NCI-H1694 (cell line): ENCODE measurements around the gene POU5F1.
A peak's percentile ranks its signal among the peaks of the same experiment; 100 is the strongest.

Experiments
- DNase-seq: peaks from one replicate; lab custom pipeline; 2025; lab: John Stamatoyannopoulos, UW

Gene POU5F1

GRCh38 chr6:31140643-31141042 is 29.8 kb downstream of the POU5F1 start:
- DNase-seq: no peak

- DNase-seq: no peak
Measured at GRCh38 chr6:31139599-31139998, 30.9 kb downstream of the POU5F1 start.

GRCh38 chr6:31138982-31139381 is 31.5 kb downstream of the POU5F1 start, which contains the start of gene PSORS1C2:
Gene PSORS1C2, minus strand, starts transcription at chr6:31139066. Its CDS starts 40 bp downstream, at chr6:31139026.
- no peak for DNase-seq

- DNase-seq: no peak
Measured at GRCh38 chr6:31135710-31136109, 34.8 kb downstream of the POU5F1 start.

GRCh38 chr6:31132806-31133205 is 37.7 kb downstream of the POU5F1 start:
- no peak for DNase-seq

- no peak for DNase-seq
Measured at GRCh38 chr6:31131595-31131994, 38.9 kb downstream of the POU5F1 start.

GRCh38 chr6:31130751-31131150 is 39.7 kb downstream of the POU5F1 start:
- no peak for DNase-seq

GRCh38 chr6:31129130-31129529 is 41.4 kb downstream of the POU5F1 start:
- no peak for DNase-seq

- DNase-seq: peak; percentile 11
Measured at GRCh38 chr6:31128093-31128676, 42.3 kb downstream of the POU5F1 start.

GRCh38 chr6:31126396-31127175 is 43.9 kb downstream of the POU5F1 start:
- DNase-seq: no peak

- no peak for DNase-seq
Measured at GRCh38 chr6:31125586-31126363, 44.7 kb downstream of the POU5F1 start.

GRCh38 chr6:31125162-31125561 is 45.3 kb downstream of the POU5F1 start:
- DNase-seq: no peak

GRCh38 chr6:31122791-31123706 is 47.4 kb downstream of the POU5F1 start:
- no peak for DNase-seq

GRCh38 chr6:31121131-31121790 is 49.2 kb downstream of the POU5F1 start:
- no peak for DNase-seq

GRCh38 chr6:31120151-31120915 is 50.1 kb downstream of the POU5F1 start, which contains the start of gene CDSN:
Gene CDSN, minus strand, starts transcription at chr6:31120446. Its CDS starts 27 bp downstream, at chr6:31120419.
- no peak for DNase-seq

GRCh38 chr6:31118178-31118577 is 52.3 kb downstream of the POU5F1 start:
- no peak for DNase-seq

- DNase-seq: no peak
Measured at GRCh38 chr6:31116661-31117385, 53.7 kb downstream of the POU5F1 start.

GRCh38 chr6:31115941-31116560 is 54.4 kb downstream of the POU5F1 start:
- no peak for DNase-seq
